HG03520 (cell line): ENCODE results near the gene WDR75.

Experiments used
- ATAC-seq: cut with Tn5 transposase; IDR thresholded peaks from one replicate; pipeline ENCODE4 v1.9.1; 2021; ENCODE audit warnings: mild to moderate bottlenecking, moderate library complexity; ENCODE audit not compliant: unreplicated experiment

The WDR75 gene

DNA sequence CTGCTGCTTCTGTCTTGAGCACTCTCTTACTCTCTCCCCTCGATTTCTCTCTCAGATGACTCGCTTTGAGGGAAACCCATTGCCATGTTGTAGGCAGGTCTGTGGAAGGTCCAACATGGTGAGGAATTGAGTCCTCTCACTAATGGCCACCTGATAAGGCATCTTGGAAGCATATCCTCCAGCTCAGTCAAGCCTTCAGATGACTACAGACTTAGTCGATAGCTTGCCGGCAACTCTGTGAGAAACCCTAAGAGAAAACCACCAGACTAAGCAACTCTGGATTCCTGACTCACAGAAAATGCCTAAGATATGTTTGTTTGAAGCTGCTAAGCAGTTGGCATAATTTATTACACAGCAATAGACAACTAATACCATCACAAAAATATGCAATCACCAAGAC, 51.2 kb downstream of the WDR75 start:
- no peak for ATAC-seq

DNA sequence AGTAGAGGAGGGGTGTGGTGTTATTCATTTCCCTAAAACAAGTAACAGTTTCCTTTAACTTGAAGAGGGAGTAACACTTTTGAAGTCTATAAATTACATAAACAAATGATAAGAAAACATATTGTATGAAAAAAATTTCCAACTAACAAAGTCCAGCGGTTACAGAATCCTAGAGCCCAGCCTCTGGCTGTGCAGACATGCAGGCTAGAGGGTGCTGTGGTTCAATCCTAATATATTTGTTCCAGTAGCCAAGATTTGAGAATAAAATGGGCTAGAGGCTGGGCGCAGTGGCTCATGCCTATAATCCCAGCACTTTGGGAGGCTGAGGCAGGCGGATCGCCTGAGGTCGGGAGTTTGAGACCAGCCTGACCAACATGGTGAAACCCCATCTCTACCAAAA, 56.9 kb downstream of the WDR75 start:
- no peak for ATAC-seq

DNA sequence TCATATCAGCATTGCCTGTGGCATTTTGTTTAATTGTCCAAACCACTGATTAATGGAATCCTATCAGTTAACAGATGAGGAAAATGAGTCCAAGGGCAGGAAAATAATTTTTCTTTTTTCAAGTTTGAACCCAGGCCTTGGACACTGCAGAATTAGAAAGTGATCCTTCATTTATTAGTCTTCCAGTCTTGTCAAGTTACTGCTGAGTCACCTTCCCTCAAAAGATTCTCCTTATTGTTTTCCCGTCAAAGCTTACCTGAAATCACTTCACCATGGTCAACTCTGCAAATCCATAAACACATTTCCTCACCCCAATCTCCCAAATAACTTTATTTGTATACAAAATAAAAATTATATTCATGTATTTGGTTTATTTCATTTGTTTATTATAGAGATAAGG, 57.9 kb downstream of the WDR75 start:
- no peak for ATAC-seq

DNA sequence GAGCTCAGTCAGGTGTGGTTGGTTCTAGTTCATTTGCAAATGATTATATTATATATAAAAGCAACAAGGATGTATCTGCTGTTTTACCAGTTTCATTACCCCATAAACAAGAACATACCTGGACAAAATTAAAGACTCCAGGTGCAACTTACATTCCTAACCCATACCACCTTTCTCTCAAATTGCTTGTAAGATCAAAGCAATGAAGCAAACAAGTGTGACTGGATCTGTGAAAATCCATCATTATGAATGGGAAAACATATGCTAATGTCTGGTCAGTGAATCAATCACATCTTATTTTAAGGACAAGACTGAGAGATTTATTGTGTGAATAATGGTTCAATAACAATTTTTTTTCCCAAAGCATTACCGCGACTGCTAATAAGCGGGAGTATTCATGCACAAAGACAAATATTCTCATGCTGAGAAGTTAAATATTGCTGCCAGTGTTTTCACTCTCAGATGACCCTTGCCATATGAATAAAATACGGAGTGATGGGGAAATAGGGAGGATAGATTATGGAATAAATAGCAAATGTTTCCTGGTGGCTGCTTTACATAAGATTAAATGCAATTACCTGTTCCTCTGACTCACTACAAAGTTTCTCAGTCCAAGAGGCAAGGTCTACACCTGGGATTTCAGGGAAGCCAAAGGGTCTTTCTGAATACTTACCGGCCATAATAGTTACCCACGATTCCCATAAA, 59.3 kb downstream of the WDR75 start:
- no peak for ATAC-seq

DNA sequence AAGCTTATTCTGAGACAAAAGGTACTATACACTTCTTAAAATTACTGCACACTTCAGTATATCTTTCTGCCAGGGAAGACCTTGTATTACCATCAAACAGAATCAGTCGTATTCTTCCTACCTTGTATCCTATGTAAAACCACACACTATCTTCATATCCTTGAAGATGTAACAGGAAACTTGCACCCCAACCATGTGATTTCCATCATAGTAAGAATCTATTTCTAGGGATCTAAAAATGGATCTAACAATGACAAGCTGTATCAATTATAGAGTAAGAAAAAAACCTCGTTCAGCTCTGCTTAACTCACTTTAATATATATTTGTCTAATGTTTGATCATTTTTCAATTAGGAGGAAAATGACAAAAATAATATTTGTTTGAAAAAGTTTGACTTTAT, 60.2 kb downstream of the WDR75 start:
- no peak for ATAC-seq

DNA sequence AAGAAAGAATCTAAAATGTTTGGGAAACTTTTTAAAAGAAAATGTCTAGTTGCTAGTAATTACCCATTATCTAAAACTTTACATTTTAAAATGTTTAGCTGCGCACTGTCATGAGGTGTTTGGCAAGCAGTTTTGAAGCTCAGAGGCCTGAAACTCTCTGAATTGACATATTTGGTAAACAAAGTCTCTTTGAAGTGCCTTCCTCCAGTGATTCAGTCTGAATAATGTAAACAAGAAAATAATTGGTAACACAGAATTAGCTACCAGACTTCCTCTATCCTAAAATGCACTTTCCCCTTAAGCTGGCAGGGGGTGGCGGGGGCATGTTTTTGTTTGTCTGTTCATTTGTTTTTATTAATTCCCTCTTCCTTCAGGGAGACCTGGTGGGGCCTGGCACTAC, 61.4 kb downstream of the WDR75 start:
- ATAC-seq: no peak

DNA sequence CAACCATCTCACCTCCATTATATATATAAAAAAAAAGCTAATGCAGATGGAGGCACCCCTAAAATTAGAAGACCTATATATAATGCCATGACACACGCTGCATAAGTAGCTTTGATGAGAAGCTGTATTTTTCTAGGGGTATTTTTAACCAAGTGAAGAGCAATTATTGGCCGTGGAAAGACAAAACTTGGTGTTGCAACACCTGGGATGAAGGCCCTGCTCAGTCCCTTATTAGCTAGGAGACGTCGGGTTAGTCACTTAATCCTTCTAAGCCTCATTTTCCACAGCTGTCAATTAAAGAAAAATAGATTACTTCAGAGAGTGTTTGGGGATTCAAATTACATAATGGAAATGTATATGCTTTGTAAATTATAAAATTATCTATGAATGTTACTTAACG, 63.0 kb downstream of the WDR75 start:
- no peak for ATAC-seq

DNA sequence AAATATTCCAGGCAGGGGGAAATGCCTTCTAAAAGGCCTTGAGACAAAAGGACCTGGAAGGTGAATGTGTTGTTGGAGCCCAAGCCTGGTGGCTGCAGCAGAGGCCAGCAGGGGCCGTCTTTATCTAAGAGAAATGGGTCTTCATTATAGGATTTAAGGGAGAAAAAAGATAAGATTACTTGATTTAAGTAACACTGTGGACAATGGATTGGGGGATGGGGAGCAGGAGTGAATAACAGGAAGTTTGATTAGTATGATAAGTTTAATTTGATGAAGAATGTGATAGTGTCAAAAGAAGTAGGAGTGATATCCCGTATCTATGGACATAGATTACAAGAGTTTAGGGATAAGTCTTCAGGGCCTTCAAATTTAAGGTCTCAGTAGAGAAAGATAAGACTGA, 64.2 kb downstream of the WDR75 start:
- no peak for ATAC-seq

DNA sequence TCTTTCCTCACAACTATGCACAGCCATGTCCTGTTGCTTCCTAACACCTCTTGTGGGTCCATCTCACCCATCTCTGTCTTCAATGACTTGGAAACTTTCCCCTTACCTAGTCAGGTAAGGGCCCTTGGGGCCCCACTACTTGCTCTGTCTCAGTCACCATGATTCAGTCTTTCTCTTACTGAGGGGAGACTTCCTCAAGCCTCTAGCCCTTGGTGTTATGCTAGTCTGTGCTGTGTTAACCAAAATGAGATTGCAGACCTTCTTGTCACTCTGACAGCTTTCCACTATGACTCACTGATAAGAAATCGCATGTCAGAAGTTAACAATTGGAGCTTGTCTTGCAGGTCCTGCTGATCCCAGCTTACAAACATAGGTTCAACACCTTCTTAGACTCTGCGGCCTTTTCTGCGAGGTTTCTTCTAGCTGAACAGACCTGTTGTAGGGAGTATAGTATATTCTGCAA, 65.3 kb downstream of the WDR75 start:
- no peak for ATAC-seq

DNA sequence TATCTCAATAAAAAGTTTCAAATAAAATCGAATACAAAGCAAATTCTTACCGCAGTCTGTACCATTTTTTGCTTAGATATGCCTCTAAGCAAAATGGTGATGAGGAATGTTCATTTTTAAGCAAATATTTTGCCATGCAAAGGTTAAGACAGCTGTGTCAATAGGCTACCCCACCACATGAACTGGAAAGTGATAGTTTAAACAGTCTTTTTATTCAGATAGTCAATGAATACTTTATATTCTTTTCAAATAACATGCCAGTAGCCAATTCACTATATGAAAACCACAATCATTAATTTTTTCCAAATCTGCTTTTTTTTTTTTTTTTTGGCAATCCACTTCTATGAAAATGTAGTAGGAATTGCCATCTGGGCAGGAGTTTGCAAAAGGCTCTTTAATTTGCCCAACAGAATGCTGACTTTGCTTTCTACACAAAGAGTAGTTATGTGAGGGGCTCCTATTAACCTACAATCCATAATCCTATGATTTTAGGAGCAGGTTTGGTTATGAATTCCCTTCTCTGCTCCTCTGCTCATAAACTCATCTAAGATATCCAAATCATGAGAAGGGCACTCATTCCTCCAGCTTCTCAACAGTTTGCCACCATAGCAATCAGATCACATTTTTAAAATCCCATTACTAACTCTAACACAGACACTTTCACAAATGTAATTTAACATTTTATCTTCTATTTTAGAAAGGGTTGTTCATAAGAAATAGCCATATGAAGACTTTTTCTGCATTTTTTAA, 70.1 kb downstream of the WDR75 start:
- no peak for ATAC-seq

DNA sequence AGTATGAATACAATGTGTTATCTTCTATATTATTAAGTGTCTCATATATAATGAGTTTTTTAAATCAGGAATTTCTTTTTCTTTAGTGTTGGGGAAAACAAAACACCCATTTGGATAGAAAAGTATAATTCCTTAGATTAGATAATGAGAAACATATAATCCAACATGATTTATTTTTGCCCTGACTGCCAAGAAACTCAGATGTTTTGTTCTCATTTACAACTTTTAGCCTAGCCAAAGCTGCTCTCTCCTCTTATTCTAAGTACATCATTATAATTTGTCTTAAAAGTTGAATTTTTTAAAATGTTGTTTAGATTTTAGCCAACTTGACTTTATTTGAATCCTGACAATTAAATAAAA, 70.7 kb downstream of the WDR75 start:
- ATAC-seq: no peak

DNA sequence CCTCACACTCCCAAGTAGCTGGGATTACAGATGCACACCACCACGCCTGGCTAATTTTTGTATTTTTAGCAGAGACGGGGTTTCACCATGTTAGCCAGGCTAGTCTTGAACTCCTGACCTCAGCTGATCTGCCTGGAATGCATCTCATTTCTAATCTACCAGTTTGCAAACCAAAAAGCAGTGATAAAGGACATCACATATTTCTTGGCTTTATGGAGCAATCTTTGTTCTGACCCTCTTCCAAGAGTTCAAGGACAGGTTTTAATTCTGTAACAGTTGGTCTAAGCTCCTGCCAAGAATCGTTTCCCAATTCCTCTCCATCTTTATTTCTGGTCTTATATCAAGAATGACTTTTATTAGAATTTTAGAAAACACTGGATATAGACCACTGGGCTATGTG, 71.6 kb downstream of the WDR75 start:
- ATAC-seq: no peak

DNA sequence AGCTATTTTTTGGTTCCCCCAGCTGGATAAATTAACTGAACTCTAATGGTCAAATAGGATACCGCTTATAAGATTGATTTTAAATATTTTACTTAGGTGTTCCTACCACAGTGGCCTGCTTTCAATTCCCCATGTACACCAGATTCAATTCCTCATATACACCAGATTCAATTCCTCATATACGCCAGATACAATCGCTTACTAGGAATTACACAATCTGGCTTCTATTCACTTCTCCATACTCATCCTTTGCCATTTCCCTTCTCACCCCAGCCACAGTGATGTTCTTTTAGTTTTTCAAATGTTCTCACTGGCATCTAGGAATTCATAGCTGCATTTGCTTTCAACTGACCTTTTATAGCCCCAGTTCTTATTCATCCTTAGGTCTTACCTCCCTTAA, 72.8 kb downstream of the WDR75 start:
- ATAC-seq: no peak

DNA sequence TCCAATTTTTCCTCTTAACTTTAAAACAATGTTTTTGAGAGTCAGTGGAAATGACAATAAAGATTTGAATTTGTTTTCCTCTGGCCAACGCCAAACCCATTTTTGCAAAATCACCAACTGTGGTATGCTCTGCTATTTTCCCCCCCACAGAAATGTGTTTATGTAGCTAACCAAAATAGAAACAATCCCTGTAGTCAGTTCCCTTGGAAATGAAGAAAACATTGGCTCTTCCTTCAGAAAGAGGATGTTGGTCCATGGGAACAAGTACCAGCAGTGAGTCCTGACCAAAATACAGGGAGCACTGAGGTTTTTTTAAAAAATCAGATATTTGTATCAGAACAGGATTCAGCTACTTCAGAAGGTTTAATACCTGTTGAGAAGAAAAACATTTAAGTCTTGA, 74.0 kb downstream of the WDR75 start:
- ATAC-seq: no peak

DNA sequence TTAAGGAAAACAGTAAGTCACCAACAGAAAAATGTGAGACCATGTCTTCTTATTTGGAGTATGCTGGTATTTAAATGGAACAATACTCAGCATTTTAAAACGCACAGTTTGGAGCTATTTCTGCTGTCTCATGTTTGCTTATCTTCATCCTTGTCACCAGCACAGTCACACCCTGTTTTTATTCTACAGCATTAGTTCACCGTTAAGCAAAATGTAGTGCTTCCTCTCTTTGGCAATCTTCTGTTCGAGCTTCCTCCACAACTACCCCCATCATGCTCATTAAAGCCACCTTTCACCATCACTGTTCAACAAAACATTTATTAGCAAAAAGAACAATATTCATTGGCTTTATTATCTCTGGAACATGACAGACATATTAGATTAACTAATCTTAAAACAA, 75.3 kb downstream of the WDR75 start:
- no peak for ATAC-seq

DNA sequence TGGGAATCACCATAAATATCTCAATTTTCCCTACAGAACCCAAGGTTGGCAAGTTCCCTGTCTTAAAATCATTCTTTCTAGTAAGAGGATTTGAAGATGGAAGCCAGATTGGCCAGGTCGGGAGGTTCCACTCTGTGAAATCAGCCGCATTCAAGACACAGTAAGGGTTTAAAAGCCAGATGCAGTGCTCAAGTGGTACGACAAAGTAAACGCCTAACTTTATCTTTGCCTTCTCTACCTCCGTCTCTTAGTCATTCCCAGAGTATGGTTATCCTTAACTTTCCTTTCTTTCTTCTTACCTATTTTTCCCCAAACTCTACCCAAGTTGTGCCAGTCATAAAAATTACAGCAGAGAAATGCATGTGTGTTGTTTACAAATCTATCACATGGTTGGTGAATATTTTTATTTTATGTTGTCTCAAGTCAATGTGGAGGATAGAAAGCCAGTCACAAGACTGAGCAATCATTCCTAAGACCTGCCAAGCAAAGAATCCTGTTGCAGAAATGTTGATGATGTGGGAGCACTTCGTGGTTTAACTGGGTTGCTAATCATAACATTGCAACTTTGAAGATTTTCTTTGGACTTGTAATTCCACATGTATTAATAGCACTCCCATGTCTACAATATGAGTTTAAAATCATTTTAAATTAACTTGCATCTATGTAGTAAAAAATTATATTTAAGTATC, 76.7 kb downstream of the WDR75 start:
- no peak for ATAC-seq

DNA sequence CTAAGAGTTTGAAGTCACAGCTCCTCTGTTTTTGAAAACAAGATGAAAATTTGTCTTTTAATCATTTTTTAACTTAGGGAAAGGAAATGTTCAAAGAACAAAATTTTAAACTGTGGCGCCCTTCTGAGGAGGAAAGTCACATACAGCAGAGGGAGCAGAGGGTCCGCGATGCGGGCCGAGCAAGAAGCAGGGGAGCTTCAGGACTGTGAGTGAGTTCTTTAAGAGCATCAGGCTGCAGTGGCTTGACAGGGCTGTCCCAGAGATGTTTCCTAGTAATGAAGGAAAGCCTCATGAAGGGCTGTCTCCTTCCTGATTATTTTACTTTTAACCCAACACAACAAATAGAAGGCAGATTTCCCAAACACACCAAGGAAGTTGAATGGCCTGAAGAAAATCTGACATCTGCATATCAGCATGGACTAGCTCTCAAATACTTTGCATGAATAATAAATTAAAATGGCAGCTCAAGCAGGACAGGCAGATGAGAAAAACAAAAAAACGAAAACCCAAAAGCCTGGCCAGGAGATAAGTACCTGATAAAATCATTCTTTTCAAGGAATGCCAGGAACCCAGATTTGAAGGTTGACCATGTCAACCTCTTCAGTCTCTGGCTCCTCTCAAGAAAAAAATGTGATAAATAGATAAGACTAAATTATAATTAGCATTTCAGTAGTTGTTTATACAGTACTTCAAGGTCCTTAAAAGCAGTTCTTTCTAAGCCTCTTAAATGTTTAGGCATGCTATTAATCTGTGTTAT, 78.5 kb downstream of the WDR75 start:
- no peak for ATAC-seq

DNA sequence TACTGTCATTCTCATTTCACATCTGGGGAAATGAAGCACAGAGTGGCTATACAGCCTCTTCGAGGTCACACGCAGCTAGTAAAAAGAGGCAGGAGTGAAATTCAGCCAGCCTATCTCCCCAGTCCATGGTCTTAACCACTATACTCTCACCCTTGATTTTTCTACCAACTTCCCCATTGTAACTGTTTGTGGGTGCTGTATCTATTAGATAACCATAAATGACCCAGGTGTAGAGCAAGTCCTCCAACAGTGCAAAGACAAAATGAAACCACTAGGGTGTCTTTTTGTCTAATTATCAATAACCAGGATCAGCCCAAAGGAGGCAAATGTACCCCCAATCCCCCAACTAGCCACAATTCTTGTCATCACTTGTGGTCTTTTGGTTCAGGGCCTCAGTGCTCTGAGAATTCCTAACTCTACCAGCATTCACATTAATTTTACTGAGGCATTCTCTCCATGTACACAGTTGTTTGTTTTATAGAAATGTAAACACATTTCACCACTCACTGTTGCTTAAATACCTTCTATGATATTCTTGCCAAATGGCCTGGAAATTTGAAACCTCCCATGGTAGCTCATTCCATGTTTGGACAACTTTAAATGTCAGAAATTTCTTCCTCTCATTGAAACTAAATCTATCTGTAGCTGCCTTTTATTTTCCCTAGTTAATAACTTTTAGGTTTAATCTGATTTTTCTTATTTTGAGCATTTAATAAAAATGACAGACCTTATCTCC, 80.6 kb downstream of the WDR75 start:
- peak; percentile 65 for ATAC-seq

DNA sequence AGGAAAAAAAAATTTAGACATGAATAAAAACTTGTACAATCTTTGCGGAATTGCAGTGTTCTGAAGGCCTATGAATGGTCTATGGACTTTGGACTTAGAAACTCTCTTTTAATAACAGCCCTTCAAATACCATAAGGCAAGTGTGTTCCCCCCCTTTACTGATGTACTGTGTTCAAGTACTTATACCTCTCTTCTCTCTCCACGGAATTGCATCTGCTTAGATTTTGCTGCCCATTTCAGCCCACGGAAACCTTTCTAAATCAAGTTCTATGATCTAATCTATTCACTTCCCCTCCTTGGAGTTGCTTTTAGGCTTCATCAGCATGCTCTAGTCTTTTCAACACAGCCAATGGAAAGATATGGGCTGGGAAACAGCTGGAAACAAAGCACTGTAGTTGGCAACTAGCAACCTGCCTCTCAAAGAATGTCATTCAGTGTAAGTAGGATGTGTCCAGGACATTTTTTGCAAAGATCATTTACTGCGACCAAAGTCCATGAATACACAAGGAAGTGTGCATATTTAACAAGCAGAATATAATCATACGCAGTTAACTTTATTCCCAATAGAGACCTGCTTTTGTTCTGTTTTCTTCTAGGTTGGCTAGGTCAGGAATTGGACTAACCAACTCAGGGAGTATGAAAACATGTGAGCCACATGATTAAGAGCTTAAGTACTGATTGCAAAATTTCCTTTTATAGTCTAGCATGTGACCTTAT, 81.3 kb downstream of the WDR75 start:
- ATAC-seq: no peak

DNA sequence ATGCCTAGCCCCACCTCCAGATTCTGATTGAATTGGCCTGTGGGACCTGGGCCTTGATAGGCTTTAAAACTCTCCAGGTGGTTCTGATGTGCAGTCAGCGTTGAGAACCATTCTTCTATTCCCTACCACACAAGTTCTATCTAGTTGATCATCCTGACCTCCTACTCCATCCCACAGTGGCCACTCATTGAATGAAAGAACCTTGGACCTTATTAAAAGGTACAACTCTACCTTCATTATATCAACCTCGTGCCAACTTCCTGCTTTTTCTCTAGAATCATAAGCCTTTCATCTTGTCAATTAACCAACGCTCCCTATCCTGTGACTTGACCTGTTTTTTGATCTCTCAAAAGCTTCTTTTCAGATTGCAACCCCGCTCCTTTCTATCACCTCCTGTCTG, 83.5 kb downstream of the WDR75 start:
- ATAC-seq: no peak
